ENCODE measurements around the gene ZNF503.

The ZNF503 gene

DNA sequence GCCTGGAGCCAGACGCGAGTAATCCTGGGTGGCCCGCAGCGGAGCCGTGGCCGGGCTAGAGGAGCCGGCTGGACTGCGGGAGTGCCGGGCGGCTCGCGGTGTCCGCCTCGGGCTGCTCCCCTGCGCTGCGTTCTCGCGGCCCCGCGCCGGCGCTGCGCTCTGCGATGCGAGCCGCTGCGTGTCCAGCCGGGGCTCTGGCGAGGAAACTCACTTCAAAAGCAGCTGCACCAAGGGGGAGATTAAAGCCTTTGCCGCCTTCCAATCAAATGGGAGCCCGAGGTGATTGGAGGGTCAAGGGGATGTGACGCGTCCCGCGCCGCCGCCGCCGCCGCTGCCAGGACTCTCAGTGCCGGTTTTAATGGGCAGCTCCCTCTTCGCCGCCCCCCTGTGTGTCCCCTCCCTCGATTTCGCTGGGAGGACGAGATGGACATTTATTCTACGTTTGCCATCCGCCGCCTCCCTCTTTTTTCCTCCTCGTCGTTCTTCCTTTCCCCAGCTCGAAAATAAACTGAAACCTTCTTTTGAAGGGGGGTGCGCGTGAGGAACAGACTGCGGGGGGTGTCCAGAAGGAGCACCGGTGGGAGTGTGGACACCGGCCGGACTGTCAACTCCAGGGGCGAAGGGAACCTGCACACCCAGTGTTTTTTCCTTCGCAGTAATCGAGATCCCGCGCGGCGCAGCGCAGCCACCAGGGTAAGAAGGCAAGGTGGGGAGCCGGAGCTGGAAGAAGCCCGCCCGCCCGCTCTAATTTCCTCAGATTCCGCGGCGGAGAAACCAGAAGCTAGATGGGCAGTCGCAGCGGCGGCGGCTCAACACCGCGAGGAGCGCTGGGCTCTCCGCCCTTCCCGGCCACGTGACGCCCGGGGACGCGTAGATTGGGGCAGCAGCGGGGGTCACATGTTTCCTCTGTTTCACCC lies at the start of gene ZNF503:
Gene ZNF503, minus strand, starts transcription at position 196 of the 917 bp plus-strand sequence. CDS start 345 bp downstream, outside the sequence.
- peak in 55 of 56 donors; percentile 46 to 97 (median 91) for DNase-seq

GRCh38 chr10:75450644-75451640 lies 49.4 kb upstream of the ZNF503 start:
- DNase-seq: peak in 1 of 56 donors; percentile 15

- DNase-seq: peak in 1 of 56 donors; percentile 6
These were observed 48.5 kb upstream of the ZNF503 start for GRCh38 chr10:75450075-75450445.

DNA sequence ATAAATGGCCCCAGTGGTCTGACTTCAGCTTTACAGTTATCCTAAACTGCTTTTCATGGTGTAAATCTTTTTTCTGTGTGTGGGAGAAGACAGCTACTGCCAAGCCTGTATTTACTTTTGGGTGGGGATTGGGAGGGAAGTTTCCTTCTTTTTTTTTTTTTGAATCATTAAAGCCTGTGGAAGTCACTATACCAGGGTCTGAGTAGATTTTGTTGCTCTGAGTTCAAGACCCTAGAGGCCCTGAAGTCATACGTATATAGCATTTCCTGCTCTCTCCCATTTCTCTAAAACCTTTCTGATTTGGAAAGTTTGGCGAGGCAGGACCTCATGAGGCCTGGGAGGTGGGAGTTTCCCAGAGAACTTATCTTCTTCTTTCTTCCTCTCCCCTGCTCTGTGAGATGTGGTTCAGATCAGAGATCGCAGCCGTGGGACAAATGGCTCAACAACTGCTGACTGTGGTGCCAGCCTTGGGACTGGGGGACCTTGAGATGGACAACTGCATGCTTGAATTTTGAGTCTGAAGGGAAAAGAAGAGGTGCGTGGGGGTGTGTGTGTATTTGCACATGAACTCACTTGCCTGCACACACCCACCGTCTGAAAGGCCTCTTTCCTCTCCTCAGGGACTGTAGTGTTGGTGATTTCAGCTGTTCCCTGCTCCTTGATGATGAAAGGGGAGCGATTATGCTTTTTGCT lies 48.0 kb upstream of the ZNF503 start:
- DNase-seq: no peak

- no peak for DNase-seq
These were observed 46.6 kb upstream of the ZNF503 start for GRCh38 chr10:75448166-75448565.

GRCh38 chr10:75446508-75446907 lies 44.9 kb upstream of the ZNF503 start:
- no peak for DNase-seq

DNA sequence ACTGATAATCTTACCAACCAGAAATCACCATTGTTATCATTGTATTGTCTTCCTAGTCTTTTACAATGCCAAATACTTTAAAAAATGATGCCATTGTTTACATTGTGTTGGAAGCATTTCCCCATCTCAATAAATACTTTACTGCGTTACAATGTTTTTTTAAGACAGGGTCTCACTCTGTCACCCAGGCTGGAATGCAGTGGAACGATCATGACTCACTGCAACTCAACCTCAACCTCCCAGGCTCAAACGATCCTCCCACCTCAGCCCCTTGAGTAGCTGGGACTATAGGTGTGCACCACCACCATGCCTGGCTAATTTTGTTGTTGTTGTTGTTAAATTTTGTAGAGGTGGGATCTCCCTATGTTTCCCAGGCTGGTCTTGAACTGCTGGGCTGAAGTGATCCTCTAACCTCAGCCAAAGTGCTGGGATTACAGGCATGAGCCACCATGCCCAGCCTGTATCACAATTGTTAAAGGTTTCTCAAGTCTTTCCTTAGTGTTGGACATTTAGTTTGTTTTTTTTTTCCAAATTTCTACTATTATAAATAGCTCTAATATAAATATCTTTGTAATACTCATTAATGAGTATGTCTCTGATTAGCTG lies 43.3 kb upstream of the ZNF503 start:
- no peak for DNase-seq

DNA sequence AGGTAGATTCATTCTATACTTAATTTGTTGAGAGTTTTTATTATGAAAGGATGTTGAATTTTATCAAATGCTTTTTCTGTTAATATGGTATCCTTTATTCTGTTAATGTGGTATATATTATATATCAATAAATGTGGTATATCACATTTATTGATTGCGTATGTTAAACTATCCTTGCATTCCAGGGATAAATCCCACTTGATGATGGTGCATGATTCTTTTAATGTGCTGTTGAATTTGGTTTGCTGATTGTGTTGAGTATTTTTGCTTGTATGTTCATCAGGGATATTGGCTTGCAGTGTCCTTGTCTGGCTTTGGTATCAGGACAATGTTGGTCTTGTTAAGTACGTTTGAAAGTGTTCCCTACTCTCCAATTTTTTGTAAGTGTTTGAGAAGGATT lies 41.8 kb upstream of the ZNF503 start:
- no peak for DNase-seq

DNA sequence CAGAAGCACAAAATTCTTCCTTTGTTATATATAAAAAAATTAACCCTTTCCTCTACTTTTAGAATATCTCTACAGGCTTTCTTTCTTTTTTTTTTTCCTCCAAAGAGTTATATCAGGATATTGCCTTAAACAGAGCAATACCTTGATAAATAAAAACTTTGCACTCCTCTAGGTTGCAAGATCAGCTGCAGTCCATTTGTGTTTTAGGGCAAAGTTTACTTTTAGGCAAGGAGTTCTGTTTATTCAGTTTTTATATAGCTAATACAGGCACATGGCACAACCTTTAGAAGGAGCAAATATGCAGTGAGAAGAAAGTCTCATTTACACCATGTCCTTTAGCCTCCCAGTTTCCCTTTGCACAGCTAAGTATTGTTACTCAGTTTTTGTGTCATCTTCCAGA lies 40.1 kb upstream of the ZNF503 start:
- no peak for DNase-seq

DNA sequence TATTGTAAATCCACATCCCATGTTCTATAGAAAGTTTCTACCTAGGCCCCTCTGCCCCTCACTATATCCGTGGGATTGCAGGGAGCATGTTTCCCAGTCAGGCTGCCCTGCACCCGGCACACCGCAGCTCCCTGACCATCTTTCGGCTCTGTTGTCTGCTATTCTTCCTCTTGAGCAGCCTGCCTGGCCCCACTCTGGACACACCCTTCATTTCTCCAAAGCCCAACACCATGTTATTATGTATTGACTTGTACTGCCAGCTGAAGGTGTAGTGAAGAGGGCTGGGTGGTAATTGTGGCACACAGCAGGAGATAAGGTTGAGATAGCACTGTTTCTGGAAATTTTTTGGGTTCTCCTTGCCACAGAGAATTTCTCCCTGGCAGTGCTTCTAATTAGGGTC lies 39.6 kb upstream of the ZNF503 start:
- DNase-seq: no peak

DNA sequence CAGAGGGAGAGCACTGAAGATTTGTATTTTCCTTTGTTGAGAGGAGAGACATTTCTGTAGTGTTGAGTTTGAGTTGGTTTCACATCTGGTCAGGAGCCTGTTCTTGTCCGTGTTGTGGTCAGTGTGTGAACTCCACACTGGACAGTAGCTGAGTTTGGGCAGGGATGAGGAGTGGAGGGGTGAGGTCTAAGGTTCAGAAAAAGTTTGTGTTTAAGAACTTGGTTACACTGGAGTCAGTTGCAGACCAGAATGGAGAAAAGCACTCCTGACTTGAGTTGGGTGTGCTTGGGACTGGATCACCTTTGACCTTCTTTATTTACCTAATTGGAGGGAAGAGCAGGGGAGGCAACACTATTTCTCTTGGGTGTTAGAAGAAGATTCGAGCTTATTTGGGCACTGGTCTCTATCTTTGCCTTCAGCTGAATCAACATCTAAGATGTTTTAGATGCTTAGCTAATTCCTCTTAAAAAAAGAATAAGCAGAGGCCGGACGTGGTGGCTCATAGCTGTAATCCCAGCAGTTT lies 38.8 kb upstream of the ZNF503 start:
- DNase-seq: no peak

GRCh38 chr10:75439811-75440210 lies 38.2 kb upstream of the ZNF503 start:
- no peak for DNase-seq

DNA sequence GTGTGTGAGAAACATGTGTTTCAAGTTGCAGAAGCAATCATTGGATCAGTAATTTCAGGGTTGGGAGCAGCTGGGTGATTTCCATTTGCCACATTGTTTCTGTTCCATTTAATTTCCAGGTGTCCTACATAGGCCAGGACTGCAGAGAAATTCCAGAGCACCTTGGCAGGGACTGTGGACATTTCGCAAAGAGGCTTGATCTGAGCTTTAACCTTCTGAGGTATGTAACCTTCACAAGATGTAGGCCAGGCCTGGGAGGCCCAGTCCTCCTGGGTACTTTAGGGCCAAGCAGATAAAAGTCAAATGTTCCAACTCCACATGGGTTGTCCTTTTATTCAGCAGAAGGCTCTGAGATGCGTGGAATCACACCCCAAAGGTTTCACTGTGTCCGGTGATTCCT lies 36.7 kb upstream of the ZNF503 start:
- no peak for DNase-seq

- DNase-seq: no peak
These were observed 36.1 kb upstream of the ZNF503 start for GRCh38 chr10:75437693-75438092.

- no peak for DNase-seq
These were observed 35.3 kb upstream of the ZNF503 start for GRCh38 chr10:75436896-75437295.

DNA sequence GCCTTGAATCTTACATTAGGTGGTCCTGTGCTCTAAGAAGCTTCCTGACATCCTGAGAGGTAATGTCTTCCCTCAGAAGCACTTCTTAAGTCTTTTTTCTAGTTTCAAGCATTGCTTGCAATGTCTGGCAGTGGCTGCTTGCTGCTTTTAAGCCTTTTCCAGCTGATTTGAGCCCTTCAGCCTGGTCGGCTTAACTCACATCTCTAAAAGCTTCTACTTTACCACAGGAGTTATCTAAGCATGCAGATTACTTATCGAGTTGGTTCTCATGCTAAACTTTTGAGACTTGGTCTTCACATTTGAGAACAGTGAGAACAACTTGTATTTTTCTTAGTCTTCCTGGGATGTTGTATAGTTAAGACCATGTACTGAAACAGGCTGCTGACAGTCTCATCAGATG lies 33.7 kb upstream of the ZNF503 start:
- DNase-seq: no peak

- DNase-seq: peak in 1 of 56 donors; percentile 10
These were observed 32.7 kb upstream of the ZNF503 start for GRCh38 chr10:75434291-75434690.

DNA sequence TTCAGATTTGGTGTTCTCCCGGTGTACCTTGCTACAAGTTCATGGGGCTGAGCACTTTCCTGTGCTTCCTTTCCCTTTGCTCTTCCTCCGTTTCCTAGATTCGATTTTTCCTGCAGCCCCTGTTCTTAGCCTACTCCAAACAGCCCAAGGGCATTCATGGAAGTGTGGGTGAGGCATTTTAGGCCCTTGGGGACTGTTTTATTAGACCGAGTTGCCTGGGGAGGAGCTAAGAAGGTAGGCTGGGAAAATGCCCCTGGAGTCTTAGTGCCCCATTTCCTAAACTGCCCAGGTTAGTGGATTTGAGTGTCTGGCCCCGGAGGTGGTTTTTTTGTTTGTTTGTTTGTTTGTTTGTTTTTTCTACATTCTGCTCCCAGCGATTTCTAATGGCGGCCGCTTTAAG lies 31.7 kb upstream of the ZNF503 start:
- no peak for DNase-seq

GRCh38 chr10:75432763-75433162 lies 31.2 kb upstream of the ZNF503 start:
- DNase-seq: no peak

- no peak for DNase-seq
These were observed 30.6 kb upstream of the ZNF503 start for GRCh38 chr10:75432176-75432575.
